NCI-H774 (cell line): ENCODE results near the gene TEKT2.

Experiments used
- DNase-seq: peaks from one replicate; lab custom pipeline; 2025; lab: John Stamatoyannopoulos, UW

Gene TEKT2

DNA sequence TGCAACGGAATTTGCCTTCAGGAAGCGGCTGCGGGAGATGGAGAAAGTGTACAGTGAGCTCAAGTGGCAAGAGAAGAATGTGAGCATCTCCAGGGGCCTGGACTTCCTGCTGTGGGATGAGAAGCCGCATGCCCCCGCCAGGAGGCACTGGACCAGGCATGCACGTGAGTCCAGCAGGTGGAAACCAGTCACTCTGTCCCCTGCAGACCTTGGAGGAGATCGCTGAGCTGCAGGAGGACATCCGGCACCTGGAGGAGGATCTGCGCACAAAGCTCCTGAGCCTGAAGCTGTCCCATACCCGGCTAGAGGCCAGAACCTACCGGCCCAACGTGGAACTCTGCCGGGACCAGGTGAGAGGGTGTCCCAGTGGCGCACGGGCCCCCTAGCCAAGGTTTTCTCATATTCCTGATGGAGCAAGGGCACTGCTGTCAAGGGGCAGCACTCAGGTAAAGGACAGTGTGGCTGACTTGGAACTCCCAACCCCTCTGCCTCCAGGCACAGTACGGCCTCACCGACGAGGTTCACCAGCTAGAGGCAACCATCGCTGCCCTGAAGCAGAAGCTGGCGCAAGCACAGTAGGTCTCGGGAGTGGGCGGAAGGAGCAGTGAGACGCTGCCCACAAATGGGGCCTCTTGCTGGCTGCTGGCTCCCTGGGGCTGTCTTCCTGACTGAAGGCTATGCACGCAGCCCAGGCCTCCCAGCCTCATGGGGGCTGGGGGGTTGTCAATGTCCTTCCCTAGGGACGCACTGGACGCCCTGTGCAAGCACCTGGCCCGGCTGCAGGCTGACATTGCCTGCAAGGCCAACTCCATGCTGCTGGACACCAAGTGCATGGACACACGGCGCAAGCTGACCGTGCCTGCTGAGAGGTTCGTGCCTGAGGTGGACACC, 3.6 kb downstream of the TEKT2 start:
- DNase-seq, result no peak

DNA sequence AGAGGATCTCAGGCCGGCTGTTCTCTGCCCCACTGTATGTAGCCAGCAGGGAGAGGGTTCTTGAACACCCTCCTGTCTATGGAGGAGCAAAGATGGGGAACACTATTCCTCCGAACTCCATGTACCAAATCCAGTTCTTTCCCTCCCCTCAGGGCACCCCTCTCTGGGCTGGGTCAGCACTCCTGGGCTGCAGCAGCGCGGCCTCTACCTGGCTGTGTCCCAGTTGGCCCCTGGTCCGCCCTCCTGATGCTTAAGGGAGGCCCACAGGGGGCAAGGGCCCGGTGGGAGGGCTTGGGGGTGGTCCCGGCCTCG, 4.3 kb downstream of the TEKT2 start:
- no peak for DNase-seq

DNA sequence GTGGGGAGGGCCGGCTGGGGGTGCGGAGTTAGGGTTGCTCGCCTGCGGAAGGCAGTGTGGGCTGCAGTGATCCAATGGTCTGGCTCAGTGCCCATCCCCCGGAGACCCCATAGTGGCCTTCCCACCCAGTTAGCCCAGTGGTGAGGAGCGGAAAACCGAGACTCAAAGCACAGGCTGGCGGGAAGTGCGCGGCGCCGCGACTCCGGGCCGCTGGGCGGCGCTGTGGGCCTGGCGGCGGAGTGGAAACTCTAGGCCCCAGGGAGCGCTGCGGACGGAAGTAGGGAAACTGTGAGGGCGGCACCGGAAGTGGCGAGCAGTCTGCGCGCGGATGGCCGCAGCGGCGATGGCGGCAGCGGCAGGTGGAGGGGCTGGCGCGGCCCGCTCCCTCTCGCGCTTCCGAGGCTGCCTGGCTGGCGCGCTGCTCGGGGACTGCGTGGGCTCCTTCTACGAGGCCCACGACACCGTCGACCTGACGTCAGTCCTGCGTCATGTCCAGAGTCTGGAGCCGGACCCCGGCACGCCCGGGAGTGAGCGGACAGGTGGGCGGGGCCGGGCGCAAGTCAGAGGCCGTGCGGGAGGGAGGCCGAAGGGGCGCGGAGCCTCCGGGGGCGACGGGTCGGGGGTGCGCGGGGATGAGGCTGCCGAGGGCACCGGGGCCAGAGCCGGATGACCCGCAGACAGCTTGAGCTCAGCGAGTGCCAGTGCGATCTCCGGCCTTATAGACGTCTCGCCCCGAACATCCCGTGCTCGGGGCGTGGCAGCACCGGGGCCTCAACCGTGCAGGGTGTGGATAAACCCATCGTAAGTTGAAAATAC, 4.9 kb downstream of the TEKT2 start, which contains the start of gene ADPRS:
Gene ADPRS (plus strand): TSS at position 316 of the 816 bp plus-strand sequence. CDS start 13 bp downstream, at position 329.
- DNase-seq, result peak; percentile 97

DNA sequence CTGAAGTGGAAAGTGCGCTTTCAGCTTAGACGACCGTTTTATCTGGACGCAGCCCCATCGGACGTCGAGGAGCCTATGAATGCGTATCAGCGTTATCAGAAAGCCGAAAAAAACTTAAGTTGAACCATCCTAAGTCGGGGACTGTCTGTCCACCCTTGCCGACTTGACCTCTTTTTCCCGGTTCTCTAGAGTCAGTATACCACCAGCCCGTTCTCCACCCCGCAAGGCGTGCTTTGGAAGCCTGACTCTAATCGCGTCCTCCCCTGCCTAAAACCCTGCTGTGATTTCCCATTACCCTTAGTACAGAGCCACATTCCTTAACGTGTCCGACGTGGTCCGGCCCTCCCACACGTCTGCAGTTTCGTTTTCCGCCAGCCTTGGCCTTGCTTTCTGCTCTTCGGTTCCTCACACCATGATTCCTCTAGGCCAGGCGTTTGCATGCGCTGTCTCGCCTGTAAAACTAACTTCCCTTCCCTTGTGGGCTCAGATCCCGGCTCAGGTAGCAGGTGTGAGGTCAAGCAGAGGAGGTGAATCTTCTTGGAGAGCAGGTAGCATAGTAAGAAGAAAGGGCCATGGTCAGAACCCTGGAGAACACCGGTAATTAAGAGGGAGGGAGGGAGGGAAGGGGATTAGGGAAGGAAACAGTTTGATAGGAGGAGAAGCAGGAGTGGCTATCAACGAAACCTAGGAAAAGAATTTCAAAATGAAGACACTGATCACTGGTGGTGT, 5.7 kb downstream of the TEKT2 start:
- DNase-seq, result no peak

DNA sequence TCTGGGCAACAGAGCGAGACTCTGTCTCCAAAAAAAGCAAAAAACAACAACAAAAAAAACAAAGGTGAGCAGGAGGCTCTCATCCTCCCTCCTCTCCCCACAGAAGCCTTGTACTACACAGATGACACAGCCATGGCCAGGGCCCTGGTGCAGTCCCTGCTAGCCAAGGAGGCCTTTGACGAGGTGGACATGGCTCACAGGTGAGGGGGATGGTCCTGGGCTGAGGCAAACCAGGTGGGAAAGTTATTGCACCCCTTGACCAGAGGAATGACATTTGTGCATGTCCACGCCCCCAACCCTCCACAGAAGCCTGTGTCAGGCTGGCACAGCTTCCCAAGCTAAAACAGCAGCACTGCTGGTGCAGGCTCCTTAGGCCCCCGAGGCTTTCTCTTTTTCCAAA, 7.2 kb downstream of the TEKT2 start:
- no peak for DNase-seq

DNA sequence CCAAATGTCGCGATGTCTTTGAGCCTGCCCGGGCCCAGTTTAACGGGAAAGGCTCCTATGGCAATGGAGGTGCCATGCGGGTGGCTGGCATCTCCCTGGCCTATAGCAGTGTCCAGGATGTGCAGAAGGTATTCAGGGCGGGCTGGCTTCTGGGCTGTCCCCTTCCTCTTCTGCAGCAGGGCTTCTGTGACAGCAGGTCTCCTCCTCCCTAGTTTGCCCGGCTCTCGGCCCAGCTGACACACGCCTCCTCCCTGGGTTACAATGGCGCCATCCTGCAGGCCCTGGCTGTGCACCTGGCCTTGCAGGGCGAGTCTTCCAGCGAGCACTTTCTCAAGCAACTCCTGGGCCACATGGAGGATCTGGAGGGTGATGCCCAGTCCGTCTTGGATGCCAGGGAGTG, 7.8 kb downstream of the TEKT2 start:
- DNase-seq, result no peak

DNA sequence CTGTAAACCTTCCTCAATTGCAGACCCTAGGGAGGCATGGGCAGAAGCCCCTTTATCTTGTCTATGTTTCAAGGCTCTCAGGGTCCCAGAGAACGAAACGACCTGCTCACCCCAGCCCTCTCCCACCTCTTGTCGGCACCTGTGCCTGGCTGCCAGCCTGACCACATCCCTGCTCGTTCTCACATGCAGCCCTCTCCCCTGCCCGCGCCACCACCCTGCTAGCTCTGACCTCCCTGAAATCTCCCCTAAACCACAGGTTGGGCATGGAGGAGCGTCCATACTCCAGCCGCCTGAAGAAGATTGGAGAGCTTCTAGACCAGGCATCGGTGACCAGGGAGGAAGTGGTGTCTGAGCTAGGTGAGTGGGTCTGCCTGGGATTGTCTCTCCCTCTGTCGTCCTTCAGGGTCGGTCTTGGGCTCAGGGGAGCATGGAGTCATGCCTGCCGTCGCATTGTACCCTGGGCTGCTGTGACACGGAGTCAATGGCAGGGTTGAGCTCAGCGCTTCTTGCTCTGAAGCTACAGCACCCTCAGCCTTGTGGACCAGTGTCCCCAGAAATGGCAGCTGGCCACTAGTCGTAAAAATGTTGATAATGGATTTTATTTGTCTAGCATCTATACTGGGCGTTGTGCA, 8.4 kb downstream of the TEKT2 start:
- no peak for DNase-seq

DNA sequence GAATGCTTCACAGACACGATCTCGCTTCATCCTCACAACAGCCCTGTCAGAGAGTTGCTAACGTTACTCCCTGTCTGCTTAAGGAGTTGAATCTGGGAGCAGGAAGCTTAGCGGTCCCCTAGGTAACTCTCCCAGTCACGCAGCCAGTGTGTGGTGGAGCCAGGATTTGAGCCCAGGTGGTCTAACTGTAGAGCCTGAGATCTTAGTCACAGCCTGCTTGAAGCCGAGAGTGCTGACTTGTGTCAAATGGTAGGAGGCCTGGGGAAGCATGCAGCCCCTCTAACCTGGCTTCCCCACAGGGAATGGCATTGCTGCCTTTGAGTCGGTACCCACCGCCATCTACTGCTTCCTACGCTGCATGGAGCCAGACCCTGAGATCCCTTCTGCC, 8.9 kb downstream of the TEKT2 start:
- DNase-seq, result no peak

DNA sequence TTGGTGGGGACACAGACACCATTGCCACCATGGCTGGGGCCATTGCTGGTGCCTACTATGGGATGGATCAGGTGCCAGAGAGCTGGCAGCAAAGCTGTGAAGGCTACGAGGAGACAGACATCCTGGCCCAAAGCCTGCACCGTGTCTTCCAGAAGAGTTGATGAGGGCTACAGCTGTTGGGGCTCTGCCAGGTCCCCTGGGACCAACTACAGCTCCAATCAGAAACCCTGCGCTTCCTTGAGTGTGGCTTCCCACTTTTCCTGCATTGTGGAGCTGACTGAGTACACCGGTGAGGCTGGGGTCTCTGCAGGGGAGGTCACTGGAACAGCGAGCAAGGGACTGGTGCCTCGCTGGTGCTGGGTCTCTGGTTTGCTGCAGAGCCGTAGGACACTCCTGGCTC, 9.3 kb downstream of the TEKT2 start:
- no peak for DNase-seq

DNA sequence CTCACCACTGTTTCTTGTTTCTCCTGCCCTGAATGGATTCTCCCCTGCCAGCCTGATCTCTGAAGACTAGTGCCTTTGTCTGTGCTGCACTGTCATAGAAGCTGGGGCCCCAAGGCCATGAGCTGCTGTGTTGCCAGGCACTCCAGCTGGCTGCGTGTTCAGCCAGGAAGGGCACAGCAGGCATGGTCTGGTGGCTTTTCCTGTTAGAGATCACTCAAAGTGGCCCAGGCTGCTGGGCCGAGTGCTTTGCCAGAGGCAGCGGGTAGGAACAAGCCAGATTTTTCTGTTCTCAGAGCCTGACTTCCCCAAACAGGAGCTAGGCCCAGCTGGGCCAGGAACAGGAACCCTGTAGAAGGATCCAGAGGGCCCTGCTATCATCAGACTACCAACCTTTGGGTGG, 10.0 kb downstream of the TEKT2 start:
- no peak for DNase-seq

DNA sequence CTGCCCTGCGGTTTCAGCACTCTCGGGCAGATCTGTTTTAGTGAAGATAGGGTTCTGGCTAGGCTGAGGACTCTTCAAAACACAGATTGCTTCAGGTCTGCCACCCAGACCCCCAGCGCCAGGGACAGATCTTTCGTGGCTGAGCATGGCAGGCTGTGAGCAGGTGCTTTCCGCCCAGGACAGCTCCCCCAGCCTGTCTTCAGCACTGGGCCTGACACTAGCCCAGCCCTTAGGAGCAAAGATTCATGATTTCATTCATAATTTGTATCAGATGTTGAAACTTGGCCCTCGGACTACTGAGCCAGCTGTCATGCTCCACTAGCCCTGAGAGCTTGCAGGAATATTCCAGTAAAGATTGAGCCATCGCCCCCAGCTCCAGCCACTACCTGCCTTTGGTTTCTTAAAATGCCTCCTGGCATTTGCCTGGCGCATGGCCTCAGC, 10.7 kb downstream of the TEKT2 start:
- DNase-seq, result no peak

DNA sequence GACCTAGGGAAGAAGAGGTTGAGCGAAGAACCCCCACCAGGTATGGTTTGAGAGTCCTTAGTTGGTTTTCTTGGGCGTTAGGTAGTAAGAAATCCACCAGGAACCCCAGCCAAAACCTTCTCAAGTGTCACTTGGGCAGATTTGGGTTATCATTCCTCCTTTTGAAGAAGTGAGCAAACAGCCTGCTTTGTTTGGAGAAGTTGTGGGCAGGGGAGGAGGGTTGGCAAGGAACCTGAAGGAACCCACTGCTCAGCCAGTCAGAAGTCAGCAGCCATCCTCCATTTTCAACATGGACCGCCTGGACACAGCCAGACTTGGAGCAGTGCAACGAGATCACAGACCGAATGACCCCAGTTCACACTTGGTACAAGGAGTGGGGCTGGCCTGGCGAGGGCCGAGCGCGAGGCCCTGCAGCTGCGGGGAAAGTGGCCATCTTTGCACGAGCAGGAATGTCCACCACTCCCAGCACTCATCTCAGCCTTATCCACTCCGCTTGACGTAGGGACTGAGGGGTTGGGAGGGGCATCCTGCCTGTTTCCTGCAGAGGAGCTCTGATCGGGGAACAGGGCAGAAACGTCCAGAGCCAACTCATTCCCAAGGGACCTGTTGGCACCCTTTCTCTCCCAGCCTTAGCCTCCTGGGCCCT, 12.0 kb downstream of the TEKT2 start:
- DNase-seq, result no peak

DNA sequence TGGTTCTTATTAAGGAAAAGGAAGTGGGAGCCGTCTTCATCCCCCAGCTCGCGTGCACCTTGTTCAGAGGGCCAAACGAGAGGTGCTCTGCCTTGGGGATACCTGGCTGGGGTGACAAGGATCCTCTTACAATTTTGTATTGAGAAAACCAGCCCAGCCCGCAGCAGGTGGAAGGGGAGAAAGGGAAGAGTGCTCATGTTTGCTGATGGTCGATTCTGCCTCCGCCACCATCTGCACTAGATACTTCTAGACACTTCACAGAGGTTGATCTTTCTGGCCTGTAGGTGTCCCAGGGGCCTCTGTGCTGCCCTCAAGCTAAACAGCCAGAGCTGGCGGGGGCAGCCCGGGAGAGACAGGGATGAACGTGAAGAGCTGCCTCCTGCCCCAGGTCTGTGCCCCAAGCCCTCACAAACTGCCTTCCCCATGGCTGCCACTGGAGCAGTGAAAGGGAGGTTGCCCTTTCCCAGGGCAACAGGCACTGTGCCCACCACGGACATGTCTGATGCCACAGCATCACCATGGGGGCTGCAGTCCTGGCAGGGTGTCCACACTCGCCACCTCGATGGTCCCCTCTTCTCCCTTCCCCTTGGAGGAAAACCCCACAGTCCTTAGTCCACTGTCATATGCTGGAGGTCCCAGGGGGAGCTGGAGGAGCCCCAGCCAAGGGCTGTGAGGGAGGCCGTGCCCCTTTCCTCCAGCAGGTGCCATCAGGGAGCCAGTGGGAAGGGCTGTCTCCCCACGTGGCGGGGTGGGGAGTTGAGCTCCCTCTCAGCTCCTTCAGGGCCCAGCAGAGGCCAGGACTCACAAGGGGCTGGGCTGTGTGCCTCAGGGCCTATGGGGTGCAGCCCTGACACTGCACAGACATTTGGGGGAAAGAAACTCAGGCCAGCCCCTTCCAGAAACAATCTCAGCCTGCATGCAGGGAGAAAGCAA, 12.9 kb downstream of the TEKT2 start:
- no peak for DNase-seq

DNA sequence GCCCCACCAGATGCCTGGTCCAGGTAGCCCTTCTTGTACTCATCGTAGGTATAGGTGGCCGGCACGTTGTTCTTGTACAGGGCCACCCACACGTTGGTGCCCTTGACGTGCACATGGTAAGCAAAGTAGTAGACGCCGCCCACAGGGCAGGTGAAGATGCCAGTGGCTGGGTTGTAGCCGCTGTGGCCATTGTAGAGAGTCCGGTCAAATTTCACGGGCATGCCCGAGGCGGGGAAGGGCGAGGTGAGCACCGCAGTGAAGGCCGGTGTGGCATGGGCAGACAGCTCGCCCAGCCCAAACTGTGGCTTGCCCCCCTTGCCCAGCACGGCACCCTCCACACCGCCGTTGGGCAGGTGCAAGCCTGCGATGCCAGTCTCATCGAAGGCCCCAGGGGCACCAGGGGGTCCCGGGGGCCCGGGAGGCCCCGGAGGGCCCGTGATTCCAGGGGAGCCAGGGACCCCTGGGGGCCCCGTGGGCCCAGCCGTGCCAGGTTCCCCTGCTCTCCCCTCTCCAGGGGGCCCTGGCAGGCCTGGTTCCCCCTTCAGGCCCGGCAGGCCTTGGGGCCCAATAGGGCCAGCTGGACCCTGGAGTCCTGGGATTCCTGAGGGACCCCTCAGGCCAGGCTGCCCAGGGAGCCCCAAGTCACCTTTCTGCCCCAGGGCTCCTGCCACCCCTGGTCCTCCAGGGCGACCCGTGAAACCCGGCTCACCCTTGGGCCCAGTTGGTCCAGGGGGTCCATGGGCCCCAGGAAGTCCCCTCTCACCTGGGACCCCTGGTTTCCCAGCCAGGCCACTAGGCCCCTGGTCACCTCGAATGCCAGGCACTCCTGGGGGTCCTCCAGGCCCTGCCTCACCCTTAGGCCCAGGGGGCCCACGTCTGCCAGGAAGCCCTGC, 14.0 kb downstream of the TEKT2 start:
- no peak for DNase-seq

DNA sequence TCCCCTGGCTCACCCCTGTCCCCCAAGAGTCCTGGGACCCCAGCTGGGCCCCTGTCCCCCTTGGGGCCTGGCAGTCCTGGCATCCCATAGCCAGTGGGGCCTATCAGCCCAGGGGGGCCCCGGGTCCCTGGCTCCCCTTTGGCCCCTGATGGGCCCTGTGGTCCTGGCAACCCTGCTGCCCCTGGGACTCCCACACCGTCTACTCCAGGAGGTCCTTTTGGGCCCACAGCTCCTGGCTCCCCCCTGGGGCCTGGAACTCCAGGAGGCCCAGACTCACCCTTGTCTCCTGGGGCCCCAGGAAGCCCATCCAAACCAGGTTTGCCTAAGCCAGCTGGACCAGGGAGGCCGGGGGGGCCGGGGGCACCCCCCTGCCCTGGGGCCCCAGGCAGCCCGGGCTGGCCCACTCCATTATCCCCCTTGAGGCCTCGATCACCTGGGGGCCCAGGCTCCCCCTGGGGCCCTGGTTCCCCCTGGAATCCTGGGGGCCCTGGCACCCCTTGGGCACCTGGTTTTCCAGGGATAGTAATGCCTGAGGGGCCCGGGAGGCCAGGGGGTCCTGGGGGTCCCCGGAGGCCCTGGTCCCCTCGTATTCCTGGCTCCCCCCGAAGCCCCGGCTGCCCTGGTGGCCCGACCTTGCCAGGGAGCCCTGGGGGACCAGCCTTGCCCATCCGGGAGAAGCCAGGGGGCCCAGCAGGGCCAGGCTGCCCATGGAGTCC, 14.9 kb downstream of the TEKT2 start:
- no peak for DNase-seq

DNA sequence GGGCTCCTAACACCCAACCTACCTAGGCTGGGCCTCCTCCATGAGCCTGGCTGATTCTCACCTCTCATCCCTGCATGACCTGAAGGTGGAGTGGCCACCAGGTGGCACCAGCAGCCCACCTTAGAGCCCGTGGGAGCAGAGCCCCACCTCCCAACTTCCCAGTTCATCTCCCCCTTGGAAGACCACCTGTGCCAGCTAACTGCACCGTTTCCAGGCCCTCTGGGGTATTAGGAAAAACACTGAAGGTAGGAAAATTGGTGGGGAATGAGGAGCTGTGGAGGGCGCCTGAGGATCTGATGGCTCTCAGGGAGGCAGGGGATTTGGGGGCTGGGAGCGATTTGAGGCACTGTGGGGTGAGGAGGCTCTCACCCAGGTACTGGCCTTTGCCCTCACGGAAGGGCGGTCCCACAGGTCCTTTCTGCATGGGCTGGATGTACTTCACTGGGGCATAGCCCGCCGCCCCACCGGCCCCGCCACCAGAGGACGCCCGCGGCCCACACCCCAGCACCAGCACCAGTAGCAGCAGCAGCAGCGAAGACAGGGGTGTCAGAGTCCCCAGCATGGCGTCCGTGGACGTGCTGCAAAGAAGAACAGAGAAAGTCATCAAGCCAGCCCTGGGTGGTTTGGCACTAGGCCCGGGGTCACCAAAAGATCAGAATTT, 15.9 kb downstream of the TEKT2 start:
- DNase-seq, result peak; percentile 78

DNA sequence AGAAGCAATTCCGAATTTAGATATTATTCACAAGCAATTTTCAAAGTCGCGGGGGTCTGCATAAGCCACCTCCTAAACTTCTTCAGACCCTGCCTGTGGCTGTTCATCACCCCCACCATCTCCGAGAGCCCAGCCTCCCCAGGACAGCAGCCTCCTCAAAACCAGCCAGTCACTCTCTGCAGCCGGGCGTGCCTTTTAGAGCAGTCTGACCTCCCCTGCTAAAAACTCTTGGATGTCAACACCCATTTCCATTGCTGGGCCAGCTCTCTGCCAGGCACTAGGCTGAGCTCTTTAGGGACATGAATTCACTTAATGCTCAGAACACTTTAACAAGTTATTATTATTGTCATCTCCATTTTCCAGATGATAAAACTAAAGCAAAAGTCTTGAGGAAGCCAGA, 16.5 kb downstream of the TEKT2 start:
- DNase-seq, result no peak

DNA sequence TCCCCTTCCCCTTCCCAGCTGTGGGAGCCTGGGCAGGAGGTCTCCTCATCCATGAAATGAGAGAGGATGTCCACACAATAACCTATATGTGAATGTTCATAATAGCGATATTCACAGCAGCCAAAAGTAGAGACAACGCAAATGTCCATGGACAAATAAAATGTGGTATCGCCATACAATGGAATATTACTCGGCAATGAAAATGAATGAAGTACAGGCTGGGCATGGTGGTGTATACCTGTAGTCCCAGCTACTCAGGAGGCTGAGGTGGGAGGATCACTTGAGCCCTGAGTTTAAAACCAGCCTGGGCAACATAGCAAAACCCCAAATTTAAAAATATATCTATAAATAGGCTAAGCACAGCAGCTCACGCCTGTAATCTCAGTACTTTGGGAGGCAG, 17.7 kb downstream of the TEKT2 start:
- DNase-seq, result no peak
